ENCODE data around the gene KLHL9. TPM values are rescaled to one million over a fixed set of nuclear protein-coding genes. Genes with fewer than 3 reads are reported as not detected.

Gene KLHL9, protein sequence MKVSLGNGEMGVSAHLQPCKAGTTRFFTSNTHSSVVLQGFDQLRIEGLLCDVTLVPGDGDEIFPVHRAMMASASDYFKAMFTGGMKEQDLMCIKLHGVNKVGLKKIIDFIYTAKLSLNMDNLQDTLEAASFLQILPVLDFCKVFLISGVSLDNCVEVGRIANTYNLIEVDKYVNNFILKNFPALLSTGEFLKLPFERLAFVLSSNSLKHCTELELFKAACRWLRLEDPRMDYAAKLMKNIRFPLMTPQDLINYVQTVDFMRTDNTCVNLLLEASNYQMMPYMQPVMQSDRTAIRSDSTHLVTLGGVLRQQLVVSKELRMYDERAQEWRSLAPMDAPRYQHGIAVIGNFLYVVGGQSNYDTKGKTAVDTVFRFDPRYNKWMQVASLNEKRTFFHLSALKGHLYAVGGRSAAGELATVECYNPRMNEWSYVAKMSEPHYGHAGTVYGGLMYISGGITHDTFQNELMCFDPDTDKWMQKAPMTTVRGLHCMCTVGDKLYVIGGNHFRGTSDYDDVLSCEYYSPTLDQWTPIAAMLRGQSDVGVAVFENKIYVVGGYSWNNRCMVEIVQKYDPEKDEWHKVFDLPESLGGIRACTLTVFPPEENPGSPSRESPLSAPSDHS
- 17.9 TPM for polyA plus RNA-seq (2013, experiment 1 of 2)
- polyA plus RNA-seq (2013, experiment 2 of 2): 18.0 TPM

DNA sequence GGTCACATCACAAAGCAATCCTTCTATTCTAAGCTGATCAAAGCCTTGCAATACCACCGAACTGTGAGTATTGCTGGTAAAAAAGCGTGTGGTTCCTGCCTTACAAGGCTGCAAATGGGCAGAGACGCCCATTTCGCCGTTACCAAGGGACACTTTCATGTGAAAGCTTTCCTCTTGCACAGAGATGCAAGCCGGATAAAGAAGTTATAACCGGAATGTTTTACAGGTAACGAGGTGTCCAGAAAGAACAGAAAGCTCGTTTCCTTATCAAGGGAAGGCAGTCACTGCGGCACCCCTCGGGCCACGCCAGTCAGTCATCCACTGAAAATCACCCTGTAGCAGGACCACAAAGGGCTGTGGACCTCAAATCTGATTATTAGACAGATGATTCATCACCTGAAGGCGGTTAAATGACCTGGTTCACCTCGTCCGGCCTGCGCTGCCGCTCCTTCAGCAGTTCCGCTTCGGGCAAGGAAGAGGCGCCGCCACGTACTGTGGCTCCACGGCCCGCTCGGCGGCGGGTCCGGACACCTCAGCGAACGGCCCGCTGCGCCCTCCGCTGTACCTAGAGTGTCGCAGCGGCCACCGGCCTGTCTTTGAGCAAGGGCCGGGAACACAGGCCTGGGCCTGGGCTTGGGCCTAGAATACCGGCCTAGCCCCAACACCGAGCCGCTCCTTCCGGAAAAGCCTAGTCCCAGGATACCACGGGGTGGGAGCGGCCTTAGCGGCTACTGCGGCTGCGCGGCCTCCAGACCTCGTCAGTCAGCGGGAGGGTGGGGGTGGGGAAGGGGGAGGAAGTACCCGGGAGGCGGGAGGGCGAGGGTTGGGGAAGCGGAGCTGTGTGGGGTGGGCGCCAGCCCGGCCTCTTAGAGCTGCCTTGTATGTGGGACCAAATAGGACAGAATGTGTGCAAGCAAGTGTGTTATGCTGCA lies at the start of gene KLHL9:
KLHL9 (minus strand) TSS at position 704 of the 932 bp plus-strand sequence; CDS start at position 159, 545 bp downstream.
- peak within 1 kb of the TSS; percentile 45 for H2AK5ac ChIP-seq (ENCODE audit: low read length, severe bottlenecking)
- peak within 1 kb of the TSS; percentile 9 to 63 for H3K14ac ChIP-seq (ENCODE audit: low read length in 2 of 2)
- H3K9ac ChIP-seq (ENCODE audit: low read length): peak within 1 kb of the TSS; percentile 99
- H2AFZ ChIP-seq (ENCODE audit: low read depth, low read length): peak within 1 kb of the TSS; percentile 33
- H3K23ac ChIP-seq (ENCODE audit: low read length in 2 of 2): peak within 1 kb of the TSS in 1 of 2 experiments; percentile 20
- peak within 1 kb of the TSS; percentile 99 for H4K8ac ChIP-seq (ENCODE audit: low read length)
- H3K36me3 ChIP-seq (ENCODE audit: control insufficient read depth in 1 of 2, insufficient read depth in 2 of 2, low read depth in 1 of 2, low read length in 2 of 2): peaks cover 0 to 24% of the 10 kb centered on the region in 2 experiments
- DNase-seq: peak; percentile 91
- peak within 1 kb of the TSS; percentile 69 to 99 for H3K4me3 ChIP-seq (ENCODE audit: insufficient read depth in 1 of 2, low read depth in 1 of 2, low read length in 2 of 2)
- no peak within 1 kb of the TSS for H2BK12ac ChIP-seq (ENCODE audit: low read length in 2 of 2)
- H3K4me2 ChIP-seq (ENCODE audit: low read length, poor library complexity, severe bottlenecking): peak within 1 kb of the TSS; percentile 69
- peak within 1 kb of the TSS; percentile 77 for H3K27ac ChIP-seq (ENCODE audit: low read length, poor library complexity, severe bottlenecking)
- peak within 1 kb of the TSS; percentile 91 for H2BK120ac ChIP-seq (ENCODE audit: low read depth, low read length)
- H3K9me3 ChIP-seq (ENCODE audit: control insufficient read depth, low read length): no peaks in the 10 kb centered on the region
- H2BK5ac ChIP-seq (ENCODE audit: low read depth, low read length, poor library complexity, severe bottlenecking): peak within 1 kb of the TSS; percentile 11
- under 1% methylated on average over 49 of the region's 55 CpGs for WGBS
- H3K79me1 ChIP-seq (replicated peaks; ENCODE audit: low read length, poor library complexity, severe bottlenecking): no peaks in the 10 kb centered on the region
- H2BK15ac ChIP-seq (ENCODE audit: low read depth, poor library complexity, severe bottlenecking): peak within 1 kb of the TSS; percentile 60
- peak within 1 kb of the TSS; percentile 80 to 95 for H3K18ac ChIP-seq (ENCODE audit: low read depth in 1 of 2, low read length in 2 of 2)
- peak within 1 kb of the TSS; percentile 98 for H4K91ac ChIP-seq (ENCODE audit: low read length)
- H3K4ac ChIP-seq (ENCODE audit: low read depth in 1 of 2, low read length in 2 of 2): peak within 1 kb of the TSS; percentile 27 to 99
- peaks cover 3% of the 10 kb centered on the region for H3K4me1 ChIP-seq (ENCODE audit: control insufficient read depth, insufficient read depth, low read depth, low read length)
- H3K27me3 ChIP-seq (ENCODE audit: control insufficient read depth in 1 of 2, insufficient read depth in 1 of 2, low read length in 2 of 2): no peaks in the 10 kb centered on the region

- Histone ChIP-seq H3K18ac (ENCODE audit: low read depth in 1 of 2, low read length in 2 of 2) (no peak overlapping the region), H3K4ac (ENCODE audit: low read depth in 1 of 2, low read length in 2 of 2) (no peak overlapping the region), H3K9ac (ENCODE audit: low read length) (no peak overlapping the region), H2AFZ (ENCODE audit: low read depth, low read length) (no peak overlapping the region), H3K4me1 (ENCODE audit: control insufficient read depth, insufficient read depth, low read depth, low read length) (no peaks in the 10 kb centered on the region), H2AK5ac (ENCODE audit: low read length, severe bottlenecking) (no peak overlapping the region), H3K79me1 (replicated peaks; ENCODE audit: low read length, poor library complexity, severe bottlenecking) (no peaks in the 10 kb centered on the region), H3K23ac (ENCODE audit: low read length in 2 of 2) (no peak overlapping the region), H3K9me3 (ENCODE audit: control insufficient read depth, low read length) (no peaks in the 10 kb centered on the region), H3K27me3 (ENCODE audit: control insufficient read depth in 1 of 2, insufficient read depth in 1 of 2, low read length in 2 of 2) (peaks cover 0 to 24% of the 10 kb centered on the region in 2 experiments), H2BK12ac (ENCODE audit: low read length in 2 of 2) (no peak overlapping the region), H4K8ac (ENCODE audit: low read length) (no peak overlapping the region), H2BK5ac (ENCODE audit: low read depth, low read length, poor library complexity, severe bottlenecking) (no peak overlapping the region), H4K91ac (ENCODE audit: low read length) (no peak overlapping the region), H3K27ac (ENCODE audit: low read length, poor library complexity, severe bottlenecking) (no peak overlapping the region), H2BK15ac (ENCODE audit: low read depth, poor library complexity, severe bottlenecking) (no peak overlapping the region), H3K36me3 (ENCODE audit: control insufficient read depth in 1 of 2, insufficient read depth in 2 of 2, low read depth in 1 of 2, low read length in 2 of 2) (no peaks in the 10 kb centered on the region), H3K4me2 (ENCODE audit: low read length, poor library complexity, severe bottlenecking) (no peak overlapping the region), H3K4me3 (ENCODE audit: insufficient read depth in 1 of 2, low read depth in 1 of 2, low read length in 2 of 2) (no peak overlapping the region), H2BK120ac (ENCODE audit: low read depth, low read length) (no peak overlapping the region), H3K14ac (ENCODE audit: low read length in 2 of 2) (no peak overlapping the region)
- no peak for DNase-seq
- 76% methylated on average over 3 of the region's 4 CpGs for WGBS
Measured at GRCh38 chr9:21383627-21384026, 48.4 kb upstream of the KLHL9 start.

- no peak overlapping the region for H2AK5ac ChIP-seq (ENCODE audit: low read length, severe bottlenecking)
- H3K14ac ChIP-seq (ENCODE audit: low read length in 2 of 2): no peak overlapping the region
- H3K9ac ChIP-seq (ENCODE audit: low read length): no peak overlapping the region
- no peak overlapping the region for H2BK15ac ChIP-seq (ENCODE audit: low read depth, poor library complexity, severe bottlenecking)
- no peak overlapping the region for H3K27ac ChIP-seq (ENCODE audit: low read length, poor library complexity, severe bottlenecking)
- no peak overlapping the region for H2BK5ac ChIP-seq (ENCODE audit: low read depth, low read length, poor library complexity, severe bottlenecking)
- no peaks in the 10 kb centered on the region for H3K9me3 ChIP-seq (ENCODE audit: control insufficient read depth, low read length)
- 69% methylated on average over 4 of the region's 5 CpGs for WGBS
- no peak for DNase-seq
- H3K4me3 ChIP-seq (ENCODE audit: insufficient read depth in 1 of 2, low read depth in 1 of 2, low read length in 2 of 2): no peak overlapping the region
- H4K8ac ChIP-seq (ENCODE audit: low read length): no peak overlapping the region
- H3K36me3 ChIP-seq (ENCODE audit: control insufficient read depth in 1 of 2, insufficient read depth in 2 of 2, low read depth in 1 of 2, low read length in 2 of 2): no peaks in the 10 kb centered on the region
- H4K91ac ChIP-seq (ENCODE audit: low read length): no peak overlapping the region
- H2BK12ac ChIP-seq (ENCODE audit: low read length in 2 of 2): no peak overlapping the region
- no peaks in the 10 kb centered on the region for H3K4me1 ChIP-seq (ENCODE audit: control insufficient read depth, insufficient read depth, low read depth, low read length)
- H3K4ac ChIP-seq (ENCODE audit: low read depth in 1 of 2, low read length in 2 of 2): no peak overlapping the region
- H3K18ac ChIP-seq (ENCODE audit: low read depth in 1 of 2, low read length in 2 of 2): no peak overlapping the region
- no peak overlapping the region for H2BK120ac ChIP-seq (ENCODE audit: low read depth, low read length)
- no peak overlapping the region for H3K4me2 ChIP-seq (ENCODE audit: low read length, poor library complexity, severe bottlenecking)
- no peaks in the 10 kb centered on the region for H3K79me1 ChIP-seq (replicated peaks; ENCODE audit: low read length, poor library complexity, severe bottlenecking)
- peaks cover 0 to 24% of the 10 kb centered on the region in 2 experiments for H3K27me3 ChIP-seq (ENCODE audit: control insufficient read depth in 1 of 2, insufficient read depth in 1 of 2, low read length in 2 of 2)
- no peak overlapping the region for H2AFZ ChIP-seq (ENCODE audit: low read depth, low read length)
- no peak overlapping the region for H3K23ac ChIP-seq (ENCODE audit: low read length in 2 of 2)
Measured at GRCh38 chr9:21381448-21382339, 46.5 kb upstream of the KLHL9 start.

All from mesenchymal stem cell (in vitro differentiated cells and primary cell).